WTC11 (cell line): ENCODE results near the gene TSEN54. TPM values are rescaled to one million over a fixed set of nuclear protein-coding genes. Genes with fewer than 3 reads are reported as not detected.

Experiments
- ATAC-seq: fragments of 200-7000 bp; cut with Tn5 transposase; 2 replicates; pipeline ENCODE4 v1.10.0; 2021; ENCODE audit warnings: mild to moderate bottlenecking, moderate library complexity
- CTCF ChIA-PET: fragments of 300-600 bp; sonication (Branson Sonifier 250); formaldehyde crosslinking; loops from one replicate; lab custom pipeline; 2021; ENCODE audit warnings: antibody characterized with exemption; lab: Charles Lee
- POLR2A ChIA-PET: fragments of 350-600 bp; sonication (Branson Sonifier 250); formaldehyde crosslinking; loops from one replicate; lab custom pipeline; 2021; ENCODE audit warnings: antibody characterized with exemption; lab: Charles Lee
- DNase-seq: peaks from one replicate; pipeline ENCODE4 v3.0.0; 2021; ENCODE audit warnings: low spot score
- H3K27ac Mint-ChIP-seq: 2 replicates; pipeline ENCODE4 v1.8.0; 2021; ENCODE audit warnings: mixed read lengths
- H3K27me3 Mint-ChIP-seq: 2 replicates; pipeline ENCODE4 v1.8.0; 2021; ENCODE audit warnings: low read depth, mild to moderate bottlenecking, moderate library complexity, mixed read lengths
- H3K36me3 Mint-ChIP-seq: 2 replicates; pipeline ENCODE4 v1.8.0; 2021; ENCODE audit warnings: mixed read lengths
- H3K4me1 Mint-ChIP-seq: 2 replicates; pipeline ENCODE4 v1.8.0; 2022; ENCODE audit warnings: mixed read lengths
- H3K4me3 Mint-ChIP-seq: 2 replicates; pipeline ENCODE4 v1.8.0; 2021; ENCODE audit warnings: mild to moderate bottlenecking, moderate library complexity, mixed read lengths
- H3K9me3 Mint-ChIP-seq: 2 replicates; pipeline ENCODE4 v1.8.0; 2021; ENCODE audit warnings: mixed read lengths
- HMGA2 ChIP-seq: fragments of 250-450 bp; sonication (Bioruptor Pico); IDR thresholded peaks from 2 replicates; pipeline ENCODE4 v1.4.0; 2021; ENCODE audit warnings: mild to moderate bottlenecking, moderate library complexity
- MYBL2 ChIP-seq: sonication (generic); formaldehyde crosslinking; IDR thresholded peaks from 2 replicates; pipeline ENCODE4 v1.8.1; 2023; ENCODE audit warnings: mild to moderate bottlenecking, moderate library complexity, missing genetic modification reagents
- NFE2L1 ChIP-seq: sonication (generic); formaldehyde crosslinking; IDR thresholded peaks from 2 replicates; pipeline ENCODE4 v1.8.1; 2023; ENCODE audit warnings: missing genetic modification reagents
- NR1H2 ChIP-seq: sonication (generic); formaldehyde crosslinking; IDR thresholded peaks from 2 replicates; pipeline ENCODE4 v1.9.0; 2021; ENCODE audit warnings: mild to moderate bottlenecking, moderate library complexity, missing genetic modification reagents
- SP1 ChIP-seq: sonication (generic); formaldehyde crosslinking; conservative IDR thresholded peaks from 2 replicates; pipeline ENCODE4 v1.8.1; 2022; ENCODE audit warnings: missing genetic modification reagents
- TP53 ChIP-seq: sonication (generic); formaldehyde crosslinking; IDR thresholded peaks from 2 replicates; pipeline ENCODE4 v1.8.1; 2023; ENCODE audit warnings: mild to moderate bottlenecking, missing genetic modification reagents
- ZNF138 ChIP-seq: sonication (generic); formaldehyde crosslinking; conservative IDR thresholded peaks from 2 replicates; pipeline ENCODE4 v1.8.1; 2022; ENCODE audit warnings: mild to moderate bottlenecking, moderate library complexity, missing genetic modification reagents
- ZNF232 ChIP-seq: sonication (generic); formaldehyde crosslinking; IDR thresholded peaks from 2 replicates; pipeline ENCODE4 v1.8.0; 2022; ENCODE audit warnings: mild to moderate bottlenecking, missing genetic modification reagents
- ZNF317 ChIP-seq: sonication (generic); formaldehyde crosslinking; IDR thresholded peaks from 2 replicates; pipeline ENCODE4 v1.8.1; 2023; ENCODE audit warnings: low read depth, mild to moderate bottlenecking, moderate library complexity, missing genetic modification reagents, borderline replicate concordance
- total RNA-seq: library from RNA; stranded (reverse); gene quantifications from 3 replicates; pipeline ENCODE4 v1.2.3, GENCODE V29; 2021
- TF ChIP-seq, protein P1 (sequence below): sonication (generic); formaldehyde crosslinking; IDR thresholded peaks from 2 replicates; pipeline ENCODE4 v1.8.1; 2022; ENCODE audit warnings: low read depth, mild to moderate bottlenecking, moderate library complexity, missing genetic modification reagents, borderline replicate concordance
- TF ChIP-seq, protein P2 (sequence below): sonication (generic); formaldehyde crosslinking; IDR thresholded peaks from 2 replicates; pipeline ENCODE4 v1.8.0; 2022; ENCODE audit warnings: mild to moderate bottlenecking, missing genetic modification reagents
- TF ChIP-seq, protein P3 (sequence below): sonication (generic); formaldehyde crosslinking; conservative IDR thresholded peaks from 2 replicates; pipeline ENCODE4 v1.8.1; 2023; ENCODE audit warnings: mild to moderate bottlenecking, low read depth, missing genetic modification reagents, moderate library complexity
- TF ChIP-seq, protein P4 (sequence below): sonication (generic); formaldehyde crosslinking; IDR thresholded peaks from 2 replicates; pipeline ENCODE4 v1.8.0; 2023; ENCODE audit warnings: missing genetic modification reagents, mild to moderate bottlenecking, borderline replicate concordance
- TF ChIP-seq, protein P5 (sequence below): fragments of 250-450 bp; sonication (Bioruptor Pico); IDR thresholded peaks from 2 replicates; pipeline ENCODE4 v1.9.0; 2021; ENCODE audit warnings: mild to moderate bottlenecking, borderline replicate concordance
- TF ChIP-seq, protein P6 (sequence below): fragments of 250-450 bp; sonication (Bioruptor Pico); conservative IDR thresholded peaks from 2 replicates; pipeline ENCODE4 v1.9.0; 2021; ENCODE audit warnings: mild to moderate bottlenecking
- TF ChIP-seq, protein P7 (sequence below): sonication (generic); formaldehyde crosslinking; IDR thresholded peaks from 2 replicates; pipeline ENCODE4 v1.8.1; 2022; ENCODE audit warnings: mild to moderate bottlenecking, moderate library complexity, missing genetic modification reagents

The TSEN54 gene
- total RNA-seq, 1 experiment from 2014 or later, result 53.4 TPM

DNA sequence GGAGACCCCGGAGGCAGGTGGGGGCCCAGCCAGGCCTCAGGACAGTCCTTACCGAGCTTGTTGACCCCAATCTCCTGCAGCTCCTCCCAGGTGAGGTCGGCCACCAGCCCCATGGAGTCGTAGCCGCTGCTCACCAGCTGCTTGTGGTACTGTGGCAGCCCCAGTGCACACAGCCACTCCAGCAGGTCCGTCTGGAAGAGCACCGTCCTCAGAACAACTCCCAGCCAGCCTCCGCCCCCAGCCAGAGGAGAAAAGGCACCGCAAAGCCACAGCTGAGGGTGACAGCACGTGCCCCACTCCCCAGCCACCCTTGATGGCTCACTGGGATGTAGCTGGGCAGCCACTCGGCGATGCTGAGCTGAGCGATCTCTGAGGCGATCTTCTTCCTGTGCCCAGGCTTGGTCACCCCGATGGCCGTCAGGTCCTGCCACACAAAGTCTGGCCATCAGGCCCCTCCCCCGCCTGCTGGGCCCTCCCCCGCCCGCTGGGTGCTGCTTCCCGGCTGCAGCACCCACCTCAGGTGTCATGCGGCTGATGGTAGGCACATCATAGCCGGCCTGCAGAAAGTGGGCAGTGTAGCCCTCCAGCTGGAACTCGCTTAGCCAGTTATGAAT, 12.9 kb upstream of the TSEN54 start (continued):
- TF ChIP-seq SP1 (CRISPR knock-in tag) (no peak), TP53 (CRISPR knock-in tag) (no peak)

DNA sequence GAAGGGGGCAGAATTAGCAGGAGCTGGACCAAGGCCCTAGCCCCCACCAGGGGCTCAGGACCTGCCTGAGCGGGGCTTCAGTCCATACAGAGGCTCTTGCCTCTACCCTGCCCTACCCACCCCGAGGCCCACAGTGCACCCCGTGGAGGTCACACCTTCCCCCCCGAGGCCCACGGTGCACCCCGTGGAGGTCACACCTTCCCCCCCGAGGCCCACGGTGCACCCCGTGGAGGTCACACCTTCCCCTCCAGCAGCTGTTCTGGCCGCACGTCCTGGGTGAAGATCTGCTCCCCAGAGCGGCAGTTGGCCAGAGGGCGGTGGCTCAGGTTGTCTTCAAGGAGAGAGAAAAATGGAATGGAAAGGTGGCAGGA, 12.4 kb upstream of the TSEN54 start:
- Mint-ChIP-seq H3K27me3 (no peaks in the 10 kb centered on the region), H3K9me3 (no peaks in the 10 kb centered on the region), H3K4me3 (no peak overlapping the region), H3K27ac (no peak overlapping the region), H3K4me1 (no peaks in the 10 kb centered on the region), H3K36me3 (peaks cover 10% of the 10 kb centered on the region; the same call in 1 of the 2 replicates)
- ChIA-PET POLR2A (no interaction called here), CTCF (interaction anchor here (0.6 to 3.0 kb wide), 8 partner anchors 11 to 1229 kb away, joined by 3 to 11 read pairs (median 4); partner anchors contain the start of genes LLGL2, MIF4GD and TSEN54)
- no peak for DNase-seq
- ATAC-seq, result no peak
- TF ChIP-seq, protein P1, sequence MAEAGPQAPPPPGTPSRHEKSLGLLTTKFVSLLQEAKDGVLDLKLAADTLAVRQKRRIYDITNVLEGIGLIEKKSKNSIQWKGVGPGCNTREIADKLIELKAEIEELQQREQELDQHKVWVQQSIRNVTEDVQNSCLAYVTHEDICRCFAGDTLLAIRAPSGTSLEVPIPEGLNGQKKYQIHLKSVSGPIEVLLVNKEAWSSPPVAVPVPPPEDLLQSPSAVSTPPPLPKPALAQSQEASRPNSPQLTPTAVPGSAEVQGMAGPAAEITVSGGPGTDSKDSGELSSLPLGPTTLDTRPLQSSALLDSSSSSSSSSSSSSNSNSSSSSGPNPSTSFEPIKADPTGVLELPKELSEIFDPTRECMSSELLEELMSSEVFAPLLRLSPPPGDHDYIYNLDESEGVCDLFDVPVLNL (CRISPR knock-in tag), result no peak
- TF ChIP-seq NR1H2 (no peak), ZNF138 (CRISPR knock-in tag) (no peak), HMGA2 (CRISPR knock-in tag) (no peak), ZNF317 (CRISPR knock-in tag) (no peak), ZNF232 (CRISPR knock-in tag) (no peak), NFE2L1 (CRISPR knock-in tag) (no peak), MYBL2 (CRISPR knock-in tag) (no peak)
- TF ChIP-seq, protein P2, sequence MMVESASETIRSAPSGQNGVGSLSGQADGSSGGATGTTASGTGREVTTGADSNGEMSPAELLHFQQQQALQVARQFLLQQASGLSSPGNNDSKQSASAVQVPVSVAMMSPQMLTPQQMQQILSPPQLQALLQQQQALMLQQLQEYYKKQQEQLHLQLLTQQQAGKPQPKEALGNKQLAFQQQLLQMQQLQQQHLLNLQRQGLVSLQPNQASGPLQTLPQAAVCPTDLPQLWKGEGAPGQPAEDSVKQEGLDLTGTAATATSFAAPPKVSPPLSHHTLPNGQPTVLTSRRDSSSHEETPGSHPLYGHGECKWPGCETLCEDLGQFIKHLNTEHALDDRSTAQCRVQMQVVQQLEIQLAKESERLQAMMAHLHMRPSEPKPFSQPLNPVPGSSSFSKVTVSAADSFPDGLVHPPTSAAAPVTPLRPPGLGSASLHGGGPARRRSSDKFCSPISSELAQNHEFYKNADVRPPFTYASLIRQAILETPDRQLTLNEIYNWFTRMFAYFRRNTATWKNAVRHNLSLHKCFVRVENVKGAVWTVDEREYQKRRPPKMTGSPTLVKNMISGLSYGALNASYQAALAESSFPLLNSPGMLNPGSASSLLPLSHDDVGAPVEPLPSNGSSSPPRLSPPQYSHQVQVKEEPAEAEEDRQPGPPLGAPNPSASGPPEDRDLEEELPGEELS (CRISPR knock-in tag), result no peak
- TF ChIP-seq, protein P3, sequence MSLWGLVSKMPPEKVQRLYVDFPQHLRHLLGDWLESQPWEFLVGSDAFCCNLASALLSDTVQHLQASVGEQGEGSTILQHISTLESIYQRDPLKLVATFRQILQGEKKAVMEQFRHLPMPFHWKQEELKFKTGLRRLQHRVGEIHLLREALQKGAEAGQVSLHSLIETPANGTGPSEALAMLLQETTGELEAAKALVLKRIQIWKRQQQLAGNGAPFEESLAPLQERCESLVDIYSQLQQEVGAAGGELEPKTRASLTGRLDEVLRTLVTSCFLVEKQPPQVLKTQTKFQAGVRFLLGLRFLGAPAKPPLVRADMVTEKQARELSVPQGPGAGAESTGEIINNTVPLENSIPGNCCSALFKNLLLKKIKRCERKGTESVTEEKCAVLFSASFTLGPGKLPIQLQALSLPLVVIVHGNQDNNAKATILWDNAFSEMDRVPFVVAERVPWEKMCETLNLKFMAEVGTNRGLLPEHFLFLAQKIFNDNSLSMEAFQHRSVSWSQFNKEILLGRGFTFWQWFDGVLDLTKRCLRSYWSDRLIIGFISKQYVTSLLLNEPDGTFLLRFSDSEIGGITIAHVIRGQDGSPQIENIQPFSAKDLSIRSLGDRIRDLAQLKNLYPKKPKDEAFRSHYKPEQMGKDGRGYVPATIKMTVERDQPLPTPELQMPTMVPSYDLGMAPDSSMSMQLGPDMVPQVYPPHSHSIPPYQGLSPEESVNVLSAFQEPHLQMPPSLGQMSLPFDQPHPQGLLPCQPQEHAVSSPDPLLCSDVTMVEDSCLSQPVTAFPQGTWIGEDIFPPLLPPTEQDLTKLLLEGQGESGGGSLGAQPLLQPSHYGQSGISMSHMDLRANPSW (CRISPR knock-in tag), result no peak
- TF ChIP-seq, protein P4, sequence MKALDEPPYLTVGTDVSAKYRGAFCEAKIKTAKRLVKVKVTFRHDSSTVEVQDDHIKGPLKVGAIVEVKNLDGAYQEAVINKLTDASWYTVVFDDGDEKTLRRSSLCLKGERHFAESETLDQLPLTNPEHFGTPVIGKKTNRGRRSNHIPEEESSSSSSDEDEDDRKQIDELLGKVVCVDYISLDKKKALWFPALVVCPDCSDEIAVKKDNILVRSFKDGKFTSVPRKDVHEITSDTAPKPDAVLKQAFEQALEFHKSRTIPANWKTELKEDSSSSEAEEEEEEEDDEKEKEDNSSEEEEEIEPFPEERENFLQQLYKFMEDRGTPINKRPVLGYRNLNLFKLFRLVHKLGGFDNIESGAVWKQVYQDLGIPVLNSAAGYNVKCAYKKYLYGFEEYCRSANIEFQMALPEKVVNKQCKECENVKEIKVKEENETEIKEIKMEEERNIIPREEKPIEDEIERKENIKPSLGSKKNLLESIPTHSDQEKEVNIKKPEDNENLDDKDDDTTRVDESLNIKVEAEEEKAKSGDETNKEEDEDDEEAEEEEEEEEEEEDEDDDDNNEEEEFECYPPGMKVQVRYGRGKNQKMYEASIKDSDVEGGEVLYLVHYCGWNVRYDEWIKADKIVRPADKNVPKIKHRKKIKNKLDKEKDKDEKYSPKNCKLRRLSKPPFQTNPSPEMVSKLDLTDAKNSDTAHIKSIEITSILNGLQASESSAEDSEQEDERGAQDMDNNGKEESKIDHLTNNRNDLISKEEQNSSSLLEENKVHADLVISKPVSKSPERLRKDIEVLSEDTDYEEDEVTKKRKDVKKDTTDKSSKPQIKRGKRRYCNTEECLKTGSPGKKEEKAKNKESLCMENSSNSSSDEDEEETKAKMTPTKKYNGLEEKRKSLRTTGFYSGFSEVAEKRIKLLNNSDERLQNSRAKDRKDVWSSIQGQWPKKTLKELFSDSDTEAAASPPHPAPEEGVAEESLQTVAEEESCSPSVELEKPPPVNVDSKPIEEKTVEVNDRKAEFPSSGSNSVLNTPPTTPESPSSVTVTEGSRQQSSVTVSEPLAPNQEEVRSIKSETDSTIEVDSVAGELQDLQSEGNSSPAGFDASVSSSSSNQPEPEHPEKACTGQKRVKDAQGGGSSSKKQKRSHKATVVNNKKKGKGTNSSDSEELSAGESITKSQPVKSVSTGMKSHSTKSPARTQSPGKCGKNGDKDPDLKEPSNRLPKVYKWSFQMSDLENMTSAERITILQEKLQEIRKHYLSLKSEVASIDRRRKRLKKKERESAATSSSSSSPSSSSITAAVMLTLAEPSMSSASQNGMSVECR (CRISPR knock-in tag), result no peak
- TF ChIP-seq, protein P5, sequence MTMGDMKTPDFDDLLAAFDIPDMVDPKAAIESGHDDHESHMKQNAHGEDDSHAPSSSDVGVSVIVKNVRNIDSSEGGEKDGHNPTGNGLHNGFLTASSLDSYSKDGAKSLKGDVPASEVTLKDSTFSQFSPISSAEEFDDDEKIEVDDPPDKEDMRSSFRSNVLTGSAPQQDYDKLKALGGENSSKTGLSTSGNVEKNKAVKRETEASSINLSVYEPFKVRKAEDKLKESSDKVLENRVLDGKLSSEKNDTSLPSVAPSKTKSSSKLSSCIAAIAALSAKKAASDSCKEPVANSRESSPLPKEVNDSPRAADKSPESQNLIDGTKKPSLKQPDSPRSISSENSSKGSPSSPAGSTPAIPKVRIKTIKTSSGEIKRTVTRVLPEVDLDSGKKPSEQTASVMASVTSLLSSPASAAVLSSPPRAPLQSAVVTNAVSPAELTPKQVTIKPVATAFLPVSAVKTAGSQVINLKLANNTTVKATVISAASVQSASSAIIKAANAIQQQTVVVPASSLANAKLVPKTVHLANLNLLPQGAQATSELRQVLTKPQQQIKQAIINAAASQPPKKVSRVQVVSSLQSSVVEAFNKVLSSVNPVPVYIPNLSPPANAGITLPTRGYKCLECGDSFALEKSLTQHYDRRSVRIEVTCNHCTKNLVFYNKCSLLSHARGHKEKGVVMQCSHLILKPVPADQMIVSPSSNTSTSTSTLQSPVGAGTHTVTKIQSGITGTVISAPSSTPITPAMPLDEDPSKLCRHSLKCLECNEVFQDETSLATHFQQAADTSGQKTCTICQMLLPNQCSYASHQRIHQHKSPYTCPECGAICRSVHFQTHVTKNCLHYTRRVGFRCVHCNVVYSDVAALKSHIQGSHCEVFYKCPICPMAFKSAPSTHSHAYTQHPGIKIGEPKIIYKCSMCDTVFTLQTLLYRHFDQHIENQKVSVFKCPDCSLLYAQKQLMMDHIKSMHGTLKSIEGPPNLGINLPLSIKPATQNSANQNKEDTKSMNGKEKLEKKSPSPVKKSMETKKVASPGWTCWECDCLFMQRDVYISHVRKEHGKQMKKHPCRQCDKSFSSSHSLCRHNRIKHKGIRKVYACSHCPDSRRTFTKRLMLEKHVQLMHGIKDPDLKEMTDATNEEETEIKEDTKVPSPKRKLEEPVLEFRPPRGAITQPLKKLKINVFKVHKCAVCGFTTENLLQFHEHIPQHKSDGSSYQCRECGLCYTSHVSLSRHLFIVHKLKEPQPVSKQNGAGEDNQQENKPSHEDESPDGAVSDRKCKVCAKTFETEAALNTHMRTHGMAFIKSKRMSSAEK (CRISPR knock-in tag), result no peak
- TF ChIP-seq, protein P6, sequence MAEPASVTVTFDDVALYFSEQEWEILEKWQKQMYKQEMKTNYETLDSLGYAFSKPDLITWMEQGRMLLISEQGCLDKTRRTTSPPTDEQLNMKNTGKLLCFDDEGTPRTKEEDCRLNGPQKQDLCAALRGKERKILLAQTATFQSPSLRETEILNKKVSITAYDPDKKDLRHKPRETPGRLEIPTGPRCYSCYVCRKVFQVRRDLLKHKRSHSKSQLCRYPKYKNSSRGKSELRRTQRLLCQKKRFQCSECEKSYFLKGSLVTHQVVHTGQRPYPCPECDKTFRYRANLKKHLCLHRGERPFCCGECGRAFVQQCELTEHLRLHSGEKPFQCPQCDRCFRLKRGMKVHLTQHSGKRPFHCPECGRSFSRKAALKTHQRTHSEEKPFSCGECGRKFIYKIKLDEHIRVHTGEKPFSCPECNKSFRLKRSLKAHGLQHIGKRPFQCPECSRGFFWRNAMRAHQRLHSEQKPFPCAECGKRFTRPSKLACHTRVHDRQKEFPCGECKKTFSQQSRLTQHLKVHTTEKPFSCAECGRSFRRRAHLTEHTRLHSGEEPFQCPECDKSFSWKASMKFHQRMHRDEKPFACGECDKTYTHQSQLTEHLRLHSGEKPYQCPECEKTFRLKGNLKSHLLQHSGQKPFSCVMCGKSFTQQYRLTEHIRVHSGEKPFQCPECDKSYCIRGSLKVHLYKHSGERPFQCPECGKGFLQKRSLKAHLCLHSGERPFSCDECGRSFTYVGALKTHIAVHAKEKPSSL, result no peak
- TF ChIP-seq, protein P7, sequence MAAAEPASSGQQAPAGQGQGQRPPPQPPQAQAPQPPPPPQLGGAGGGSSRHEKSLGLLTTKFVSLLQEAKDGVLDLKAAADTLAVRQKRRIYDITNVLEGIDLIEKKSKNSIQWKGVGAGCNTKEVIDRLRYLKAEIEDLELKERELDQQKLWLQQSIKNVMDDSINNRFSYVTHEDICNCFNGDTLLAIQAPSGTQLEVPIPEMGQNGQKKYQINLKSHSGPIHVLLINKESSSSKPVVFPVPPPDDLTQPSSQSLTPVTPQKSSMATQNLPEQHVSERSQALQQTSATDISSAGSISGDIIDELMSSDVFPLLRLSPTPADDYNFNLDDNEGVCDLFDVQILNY, result no peak
